Endothelial cell of umbilical vein (primary cell): Measurements from ENCODE around the gene EIF5B.

Source experiments
- EZH2 ChIP-seq: IDR thresholded peaks from 2 replicates; pipeline ENCODE4 v1.6.1; 2012; ENCODE audit warnings: borderline replicate concordance, low read depth, mild to moderate bottlenecking, moderate library complexity, low read length, inconsistent platforms; ENCODE audit not compliant: severe bottlenecking
- GATA2 ChIP-seq: IDR thresholded peaks from 2 replicates; pipeline ENCODE4 v1.7.0; 2011; ENCODE audit warnings: low read depth, mild to moderate bottlenecking, moderate library complexity, mixed read lengths, low read length; ENCODE audit not compliant: insufficient read length, insufficient read depth
- JUN ChIP-seq: IDR thresholded peaks from 2 replicates; pipeline ENCODE4 v1.6.1; 2011; ENCODE audit warnings: borderline replicate concordance, low read depth; ENCODE audit not compliant: insufficient read length, insufficient read depth
- MYC ChIP-seq: IDR thresholded peaks from one replicate; pipeline ENCODE4 v1.6.1; 2011; ENCODE audit warnings: mild to moderate bottlenecking, low read depth, low read length
- POLR2A ChIP-seq: IDR thresholded peaks from 2 replicates; pipeline ENCODE4 v1.6.1; 2012; ENCODE audit warnings: low read depth, mild to moderate bottlenecking, control low read depth, low read length
- POLR2AphosphoS5 ChIP-seq: IDR thresholded peaks from 2 replicates; pipeline ENCODE4 v1.6.1; 2012; ENCODE audit warnings: low read depth, mild to moderate bottlenecking, control low read depth, low read length, moderate library complexity; ENCODE audit not compliant: insufficient read depth
- TF ChIP-seq, protein P1 (sequence below), 2 donors: IDR thresholded peaks; 1 replicate in 1 of 2; 2 replicates in 1 of 2; pipeline ENCODE4 v1.5.1; 2011; ENCODE audit warnings: low read length in 2 of 2, mild to moderate bottlenecking in 2 of 2, moderate library complexity in 2 of 2, control low read depth in 1 of 2, inconsistent platforms in 1 of 2, low read depth in 1 of 2; ENCODE audit not compliant: insufficient read depth in 1 of 2; ENCODE audit errors: extremely low read depth in 1 of 2

DNA sequence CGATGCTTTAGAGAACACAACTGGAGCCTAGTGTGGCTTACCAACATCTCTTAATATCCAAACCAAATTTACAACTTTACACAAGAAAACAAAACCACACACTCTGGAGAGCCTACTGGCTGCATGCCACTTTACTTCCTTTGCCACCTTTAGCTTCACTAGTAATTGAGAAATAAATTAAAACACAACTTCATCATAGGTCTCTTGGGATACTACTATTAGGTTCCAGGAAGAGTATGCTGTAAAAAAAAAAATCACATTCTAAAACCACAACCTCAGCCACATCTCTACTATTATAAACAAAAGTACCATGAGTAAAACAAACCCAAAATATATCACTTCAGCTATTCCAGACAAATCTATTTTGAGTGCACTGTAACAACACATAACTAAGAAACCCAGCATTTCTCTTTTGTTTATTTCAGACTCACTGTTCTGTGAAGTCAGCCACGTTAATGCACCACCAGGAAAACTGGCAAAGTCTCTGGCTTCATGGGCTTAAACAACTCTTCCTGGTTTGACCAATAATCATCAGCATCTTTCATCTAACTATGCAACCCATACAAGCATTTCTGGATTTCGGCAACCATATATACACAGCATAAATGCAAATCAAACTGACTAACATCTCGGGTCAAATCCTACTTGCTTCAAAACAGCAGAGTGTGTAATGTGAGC, 93.6 kb downstream of the EIF5B start:
- TF ChIP-seq, protein P1, sequence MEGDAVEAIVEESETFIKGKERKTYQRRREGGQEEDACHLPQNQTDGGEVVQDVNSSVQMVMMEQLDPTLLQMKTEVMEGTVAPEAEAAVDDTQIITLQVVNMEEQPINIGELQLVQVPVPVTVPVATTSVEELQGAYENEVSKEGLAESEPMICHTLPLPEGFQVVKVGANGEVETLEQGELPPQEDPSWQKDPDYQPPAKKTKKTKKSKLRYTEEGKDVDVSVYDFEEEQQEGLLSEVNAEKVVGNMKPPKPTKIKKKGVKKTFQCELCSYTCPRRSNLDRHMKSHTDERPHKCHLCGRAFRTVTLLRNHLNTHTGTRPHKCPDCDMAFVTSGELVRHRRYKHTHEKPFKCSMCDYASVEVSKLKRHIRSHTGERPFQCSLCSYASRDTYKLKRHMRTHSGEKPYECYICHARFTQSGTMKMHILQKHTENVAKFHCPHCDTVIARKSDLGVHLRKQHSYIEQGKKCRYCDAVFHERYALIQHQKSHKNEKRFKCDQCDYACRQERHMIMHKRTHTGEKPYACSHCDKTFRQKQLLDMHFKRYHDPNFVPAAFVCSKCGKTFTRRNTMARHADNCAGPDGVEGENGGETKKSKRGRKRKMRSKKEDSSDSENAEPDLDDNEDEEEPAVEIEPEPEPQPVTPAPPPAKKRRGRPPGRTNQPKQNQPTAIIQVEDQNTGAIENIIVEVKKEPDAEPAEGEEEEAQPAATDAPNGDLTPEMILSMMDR (IDR thresholded peaks at IDR 0.05; ENCODE audit: extremely low read depth in 1 of 2, insufficient read depth in 1 of 2, low read depth in 1 of 2, low read length in 2 of 2): no peak
- TF ChIP-seq EZH2: no peak
- no peak for TF ChIP-seq MYC
- no peak for TF ChIP-seq POLR2AphosphoS5
- TF ChIP-seq POLR2A: no peak
- no peak for TF ChIP-seq GATA2
- TF ChIP-seq JUN: no peak
